WERI-Rb-1 (cell line): Measurements from ENCODE around the gene GNPAT.

Experiments used
- DNase-seq: peaks from one replicate; pipeline ENCODE4 v3.0.0-alpha.2; 2020
- H3K27ac ChIP-seq: fragments of 250-450 bp; sonication (Bioruptor Pico); 2 replicates; pipeline ENCODE4 v1.5.1; 2020; ENCODE audit warnings: mild to moderate bottlenecking, moderate library complexity
- H3K27me3 ChIP-seq: fragments of 250-450 bp; sonication (Bioruptor Pico); 2 replicates; pipeline ENCODE4 v1.5.1; 2021; ENCODE audit warnings: mild to moderate bottlenecking, low read depth, moderate library complexity; ENCODE audit not compliant: insufficient read depth, severe bottlenecking
- H3K36me3 ChIP-seq: fragments of 250-450 bp; sonication (Bioruptor Pico); 2 replicates; pipeline ENCODE4 v1.5.1; 2020; ENCODE audit warnings: mild to moderate bottlenecking, moderate library complexity
- H3K4me3 ChIP-seq: 2 replicates; pipeline ENCODE4 v1.5.1; 2011; ENCODE audit warnings: low read depth, mild to moderate bottlenecking, control low read depth, low read length
- H3K9me3 ChIP-seq: fragments of 250-450 bp; sonication (Bioruptor Pico); 2 replicates; pipeline ENCODE4 v1.5.1; 2021; ENCODE audit warnings: mild to moderate bottlenecking, moderate library complexity; ENCODE audit not compliant: severe bottlenecking
- CTCF ChIP-seq: IDR thresholded peaks from 2 replicates; pipeline ENCODE4 v1.5.1; 2011; ENCODE audit warnings: low read depth, mild to moderate bottlenecking, control low read depth, inconsistent platforms, low read length

Gene GNPAT

GRCh38 chr1:231235526-231236207 lies 5.3 kb upstream of the GNPAT start:
- Histone ChIP-seq H3K27me3 (no peaks in the 10 kb centered on the region), H3K9me3 (no peaks in the 10 kb centered on the region), H3K36me3 (peaks cover 14% of the 10 kb centered on the region), H3K27ac (no peak overlapping the region), H3K4me3 (no peak overlapping the region)
- no peak for TF ChIP-seq CTCF
- no peak for DNase-seq

- H3K9me3 ChIP-seq = no peaks in the 10 kb centered on the region
- no peak for TF ChIP-seq CTCF
- peaks cover 14% of the 10 kb centered on the region for H3K36me3 ChIP-seq
- H3K4me3 ChIP-seq = no peak overlapping the region
- no peak overlapping the region for H3K27ac ChIP-seq
- no peak for DNase-seq
- no peaks in the 10 kb centered on the region for H3K27me3 ChIP-seq
These were observed 4.8 kb upstream of the GNPAT start for GRCh38 chr1:231236208-231236591.

DNA sequence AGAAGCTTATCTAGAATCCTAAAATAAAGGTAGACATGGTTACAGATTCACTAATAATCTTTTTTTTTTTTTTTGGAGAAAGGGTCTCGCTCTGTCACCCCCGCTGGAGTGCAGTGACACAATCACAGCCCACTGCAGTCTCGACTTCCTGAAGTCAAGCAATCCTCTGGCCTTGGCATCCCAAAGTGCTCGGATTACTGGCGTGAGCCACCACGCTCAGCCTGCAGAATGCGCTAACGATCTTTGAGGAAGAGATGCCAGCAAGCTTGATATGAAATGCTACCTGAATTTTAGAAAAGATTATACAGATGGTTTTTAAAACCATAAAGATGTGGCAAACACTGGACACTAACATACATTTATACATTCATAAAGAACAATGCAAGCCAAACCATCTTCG lies 4.1 kb upstream of the GNPAT start:
- Histone ChIP-seq H3K9me3 (no peaks in the 10 kb centered on the region), H3K4me3 (no peak overlapping the region), H3K27me3 (no peaks in the 10 kb centered on the region), H3K36me3 (peaks cover 17% of the 10 kb centered on the region), H3K27ac (no peak overlapping the region)
- no peak for TF ChIP-seq CTCF
- DNase-seq = no peak

GRCh38 chr1:231238298-231238697 lies 2.7 kb upstream of the GNPAT start:
- no peak overlapping the region for H3K27ac ChIP-seq
- no peaks in the 10 kb centered on the region for H3K9me3 ChIP-seq
- DNase-seq = no peak
- H3K36me3 ChIP-seq = peaks cover 17% of the 10 kb centered on the region
- no peaks in the 10 kb centered on the region for H3K27me3 ChIP-seq
- no peak for TF ChIP-seq CTCF
- H3K4me3 ChIP-seq = no peak overlapping the region

- TF ChIP-seq CTCF = no peak
- no peak for DNase-seq
These were observed 505 bp upstream of the GNPAT start for GRCh38 chr1:231240531-231240882.

GRCh38 chr1:231241750-231242149 lies 738 bp downstream of the GNPAT start:
- TF ChIP-seq CTCF = no peak
- Histone ChIP-seq H3K4me3 (peak overlapping the region; percentile 80), H3K27ac (peak overlapping the region; percentile 80), H3K27me3 (no peaks in the 10 kb centered on the region), H3K9me3 (no peaks in the 10 kb centered on the region), H3K36me3 (peaks cover 17% of the 10 kb centered on the region)
- DNase-seq = no peak

More at GRCh38 chr1:231240531-231240882, 505 bp upstream of the GNPAT start:
- Histone ChIP-seq H3K27ac (peak overlapping the region; percentile 80), H3K36me3 (peaks cover 17% of the 10 kb centered on the region), H3K27me3 (no peaks in the 10 kb centered on the region), H3K4me3 (peak overlapping the region; percentile 80), H3K9me3 (no peaks in the 10 kb centered on the region)
